ENCODE measurements around the gene AIP.
"Not testable (repeated sequence)": the region's sequence is repeated elsewhere in the genome, so short reads cannot be mapped to it uniquely, and the experiment has no call there.

The AIP gene

GRCh38 chr11:67448220-67448609 is 34.6 kb upstream of the AIP start:
- in situ Hi-C loops (cut with MboI; ENCODE audit: low sequenced_read_pairs): no loop called here

GRCh38 chr11:67449116-67449844 is 33.5 kb upstream of the AIP start:
- in situ Hi-C loops (cut with MboI; ENCODE audit: low sequenced_read_pairs): no loop called here

- in situ Hi-C loops (cut with MboI; ENCODE audit: low sequenced_read_pairs): no loop called here
Observed at GRCh38 chr11:67450796-67451657, 31.8 kb upstream of the AIP start.

- in situ Hi-C loops (cut with MboI; ENCODE audit: low sequenced_read_pairs): no loop called here
Observed at GRCh38 chr11:67451658-67451976, 31.2 kb upstream of the AIP start.

GRCh38 chr11:67452141-67452952 is 30.5 kb upstream of the AIP start, which contains the start of gene GPR152:
TSS of gene GPR152 (minus strand) at chr11:67452729. CDS start at chr11:67452724, 5 bp downstream.
- in situ Hi-C loops (cut with MboI; ENCODE audit: low sequenced_read_pairs): no loop called here

- in situ Hi-C loops (cut with MboI; ENCODE audit: low sequenced_read_pairs): no loop called here
Observed at GRCh38 chr11:67453816-67454732, 28.8 kb upstream of the AIP start.

GRCh38 chr11:67455054-67455453 is 27.8 kb upstream of the AIP start, which contains the start of gene CABP4:
TSS of gene CABP4 (plus strand) at chr11:67455354. CDS start at chr11:67455424, 70 bp downstream.
- in situ Hi-C loops (cut with MboI; ENCODE audit: low sequenced_read_pairs): no loop called here

GRCh38 chr11:67456068-67456705 is 26.6 kb upstream of the AIP start:
- in situ Hi-C loops (cut with MboI; ENCODE audit: low sequenced_read_pairs): no loop called here

GRCh38 chr11:67457453-67457852 is 25.4 kb upstream of the AIP start:
- in situ Hi-C loops (cut with MboI; ENCODE audit: low sequenced_read_pairs): no loop called here

GRCh38 chr11:67458266-67458665 is 24.6 kb upstream of the AIP start:
- in situ Hi-C loops (cut with MboI; ENCODE audit: low sequenced_read_pairs): no loop called here

- in situ Hi-C loops (cut with MboI; ENCODE audit: low sequenced_read_pairs): no loop called here
Observed at GRCh38 chr11:67463186-67463585, 19.6 kb upstream of the AIP start.

GRCh38 chr11:67463680-67464410 is 19.0 kb upstream of the AIP start:
- in situ Hi-C loops (cut with MboI; ENCODE audit: low sequenced_read_pairs): no loop called here

GRCh38 chr11:67464411-67465188 is 18.2 kb upstream of the AIP start:
- in situ Hi-C loops (cut with MboI; ENCODE audit: low sequenced_read_pairs): no loop called here

GRCh38 chr11:67465189-67465510 is 17.7 kb upstream of the AIP start:
- in situ Hi-C loops (cut with MboI; ENCODE audit: low sequenced_read_pairs): no loop called here

- in situ Hi-C loops (cut with MboI; ENCODE audit: low sequenced_read_pairs): not testable (repeated sequence)
Observed at GRCh38 chr11:67465530-67465929, 17.3 kb upstream of the AIP start.

- in situ Hi-C loops (cut with MboI; ENCODE audit: low sequenced_read_pairs): no loop called here
Observed at GRCh38 chr11:67466367-67466766, 16.5 kb upstream of the AIP start.

GRCh38 chr11:67466962-67467771 is 15.7 kb upstream of the AIP start:
- in situ Hi-C loops (cut with MboI; ENCODE audit: low sequenced_read_pairs): no loop called here

GRCh38 chr11:67468056-67468455 is 14.8 kb upstream of the AIP start:
- in situ Hi-C loops (cut with MboI; ENCODE audit: low sequenced_read_pairs): no loop called here

Data from HL-60/S4 (cell line).